Osteoblast (primary cell): ENCODE measurements around the gene HGFAC. TPM values are rescaled to one million over a fixed set of nuclear protein-coding genes. Genes with fewer than 3 reads are reported as not detected.
A peak's percentile ranks its signal among the peaks of the same experiment; 100 is the strongest.

Experiments
- DNase-seq: peaks from one replicate; pipeline ENCODE4 v3.0.0; 2011; ENCODE audit warnings: low spot score, mixed read lengths; ENCODE audit not compliant: insufficient read length; ENCODE audit errors: missing footprints
- H2AFZ ChIP-seq: 2 replicates; pipeline ENCODE4 v1.6.0; 2011; ENCODE audit warnings: mild to moderate bottlenecking, low read length
- H3K27ac ChIP-seq: 2 replicates; pipeline ENCODE4 v1.5.1; 2011; ENCODE audit warnings: mild to moderate bottlenecking, low read depth, low read length, moderate library complexity
- H3K27me3 ChIP-seq: 2 replicates; pipeline ENCODE4 v1.6.0; 2012; ENCODE audit warnings: mild to moderate bottlenecking, control low read depth, inconsistent platforms, low read length, moderate library complexity; ENCODE audit not compliant: insufficient read depth
- H3K36me3 ChIP-seq: 2 replicates; pipeline ENCODE4 v1.5.1; 2011; ENCODE audit warnings: mild to moderate bottlenecking, low read length, control low read depth, moderate library complexity; ENCODE audit not compliant: insufficient read depth
- H3K4me1 ChIP-seq: 2 replicates; pipeline ENCODE4 v1.5.1; 2011; ENCODE audit warnings: mild to moderate bottlenecking, low read length, control low read depth, moderate library complexity; ENCODE audit not compliant: insufficient read depth
- H3K4me2 ChIP-seq: 2 replicates; pipeline ENCODE4 v1.6.0; 2011; ENCODE audit warnings: mild to moderate bottlenecking, low read length; ENCODE audit not compliant: insufficient read depth
- H3K4me3 ChIP-seq: fragments of 200-600 bp; sonication (generic); 3 replicates; pipeline ENCODE4 v1.5.1; 2012; ENCODE audit warnings: mild to moderate bottlenecking, low read length, inconsistent platforms; ENCODE audit not compliant: insufficient read depth
- H3K79me2 ChIP-seq: 2 replicates; pipeline ENCODE4 v1.6.0; 2012; ENCODE audit warnings: mild to moderate bottlenecking, low read length, control low read depth, inconsistent platforms; ENCODE audit not compliant: insufficient read depth
- H3K9me3 ChIP-seq: 2 replicates; pipeline ENCODE4 v1.5.1; 2011; ENCODE audit warnings: low read depth, low read length, control low read depth
- H4K20me1 ChIP-seq: 2 replicates; pipeline ENCODE4 v1.6.0; 2012; ENCODE audit warnings: mild to moderate bottlenecking, low read length, control low read depth; ENCODE audit not compliant: insufficient read depth
- CTCF ChIP-seq: IDR thresholded peaks from 2 replicates; pipeline ENCODE4 v1.5.1; 2011; ENCODE audit warnings: mild to moderate bottlenecking, low read depth, low read length, moderate library complexity; ENCODE audit errors: extremely low read depth
- total RNA-seq: library from RNA; depleted of rRNA; stranded (reverse); fragments of >200 nt; gene quantifications from 2 replicates; pipeline ENCODE4 v1.2.3, GENCODE V29; 2012

HGFAC gene
- total RNA-seq, 1 donor = not detected

- no peak overlapping the region for H3K4me3 ChIP-seq
- no peaks in the 10 kb centered on the region for H3K9me3 ChIP-seq
- peaks cover 6% of the 10 kb centered on the region for H3K27me3 ChIP-seq
- no peak for TF ChIP-seq CTCF
- no peak overlapping the region for H3K27ac ChIP-seq
- no peaks in the 10 kb centered on the region for H3K79me2 ChIP-seq
- H2AFZ ChIP-seq = no peak overlapping the region
- H4K20me1 ChIP-seq = no peaks in the 10 kb centered on the region
- no peaks in the 10 kb centered on the region for H3K36me3 ChIP-seq
- no peak overlapping the region for H3K4me2 ChIP-seq
- peak; percentile 80 for DNase-seq
- H3K4me1 ChIP-seq = no peaks in the 10 kb centered on the region
Measured at GRCh38 chr4:3476936-3477749, 35.4 kb downstream of the HGFAC start.

GRCh38 chr4:3477750-3478430 is 36.1 kb downstream of the HGFAC start:
- H2AFZ ChIP-seq = no peak overlapping the region
- H3K4me3 ChIP-seq = no peak overlapping the region
- peaks cover 6% of the 10 kb centered on the region for H3K27me3 ChIP-seq
- no peaks in the 10 kb centered on the region for H3K79me2 ChIP-seq
- H3K4me1 ChIP-seq = no peaks in the 10 kb centered on the region
- TF ChIP-seq CTCF = no peak
- H4K20me1 ChIP-seq = no peaks in the 10 kb centered on the region
- H3K27ac ChIP-seq = no peak overlapping the region
- no peaks in the 10 kb centered on the region for H3K36me3 ChIP-seq
- H3K4me2 ChIP-seq = no peak overlapping the region
- no peaks in the 10 kb centered on the region for H3K9me3 ChIP-seq
- peak; percentile 90 for DNase-seq

- Histone ChIP-seq H2AFZ (no peak overlapping the region), H3K36me3 (no peaks in the 10 kb centered on the region), H3K4me3 (no peak overlapping the region), H3K27me3 (peaks cover 6% of the 10 kb centered on the region), H3K27ac (no peak overlapping the region), H3K79me2 (no peaks in the 10 kb centered on the region), H3K4me2 (no peak overlapping the region), H3K4me1 (peaks cover 3% of the 10 kb centered on the region), H4K20me1 (no peaks in the 10 kb centered on the region), H3K9me3 (no peaks in the 10 kb centered on the region)
- DNase-seq = peak; percentile 38
- no peak for TF ChIP-seq CTCF
Measured at GRCh38 chr4:3478446-3479357, 36.9 kb downstream of the HGFAC start.
